ENCODE data around the gene SCNN1B.

DNA sequence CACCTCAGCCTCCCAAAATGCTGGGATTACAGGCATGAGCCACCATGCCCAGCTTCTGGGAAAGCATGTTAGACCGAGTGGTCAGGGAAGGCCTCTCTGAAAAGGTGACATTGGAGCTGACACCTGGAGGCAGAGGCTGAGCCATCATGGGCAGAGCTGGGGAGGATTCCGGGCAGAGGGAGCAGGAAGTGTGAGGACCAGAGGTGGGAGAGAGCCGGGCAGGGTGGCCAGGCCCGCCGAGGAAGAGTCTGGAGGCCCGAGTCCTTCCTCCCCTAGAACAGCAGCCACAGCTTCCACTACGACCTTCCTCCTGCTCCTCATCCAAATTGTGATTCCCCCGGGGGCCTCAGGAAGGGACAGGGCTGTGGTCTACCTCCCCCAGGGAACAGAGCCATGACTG is 76.2 kb downstream of the SCNN1B start:
- no peak for TF ChIP-seq EP300 (IDR thresholded peaks at IDR 0.05)
- TF ChIP-seq, protein P1, sequence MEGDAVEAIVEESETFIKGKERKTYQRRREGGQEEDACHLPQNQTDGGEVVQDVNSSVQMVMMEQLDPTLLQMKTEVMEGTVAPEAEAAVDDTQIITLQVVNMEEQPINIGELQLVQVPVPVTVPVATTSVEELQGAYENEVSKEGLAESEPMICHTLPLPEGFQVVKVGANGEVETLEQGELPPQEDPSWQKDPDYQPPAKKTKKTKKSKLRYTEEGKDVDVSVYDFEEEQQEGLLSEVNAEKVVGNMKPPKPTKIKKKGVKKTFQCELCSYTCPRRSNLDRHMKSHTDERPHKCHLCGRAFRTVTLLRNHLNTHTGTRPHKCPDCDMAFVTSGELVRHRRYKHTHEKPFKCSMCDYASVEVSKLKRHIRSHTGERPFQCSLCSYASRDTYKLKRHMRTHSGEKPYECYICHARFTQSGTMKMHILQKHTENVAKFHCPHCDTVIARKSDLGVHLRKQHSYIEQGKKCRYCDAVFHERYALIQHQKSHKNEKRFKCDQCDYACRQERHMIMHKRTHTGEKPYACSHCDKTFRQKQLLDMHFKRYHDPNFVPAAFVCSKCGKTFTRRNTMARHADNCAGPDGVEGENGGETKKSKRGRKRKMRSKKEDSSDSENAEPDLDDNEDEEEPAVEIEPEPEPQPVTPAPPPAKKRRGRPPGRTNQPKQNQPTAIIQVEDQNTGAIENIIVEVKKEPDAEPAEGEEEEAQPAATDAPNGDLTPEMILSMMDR (IDR thresholded peaks at IDR 0.05), result no peak

All from tibial nerve (tissue), 4 donors.